GM20000 (cell line): ENCODE measurements around the gene REST.

ENCODE experiments used
- DNase-seq: peaks from one replicate; pipeline ENCODE4 v3.0.0; 2012; ENCODE audit warnings: low spot score
- CTCF ChIP-seq: IDR thresholded peaks from 2 replicates; pipeline ENCODE4 v1.5.1; 2012; ENCODE audit warnings: mild to moderate bottlenecking, control low read depth; ENCODE audit errors: extremely low read depth, missing control alignments

The REST gene

GRCh38 chr4:56981795-56982201 is 74.1 kb downstream of the REST start:
- no peak for DNase-seq
- no peak for TF ChIP-seq CTCF

GRCh38 chr4:56986192-56986591 is 78.5 kb downstream of the REST start:
- no peak for TF ChIP-seq CTCF
- no peak for DNase-seq

- no peak for DNase-seq
Observed at GRCh38 chr4:56986952-56987351, 79.3 kb downstream of the REST start.

GRCh38 chr4:56990109-56990905 is 82.6 kb downstream of the REST start:
- DNase-seq = no peak
- no peak for TF ChIP-seq CTCF

More at GRCh38 chr4:56986952-56987351, 79.3 kb downstream of the REST start:
- no peak for TF ChIP-seq CTCF

- no peak for DNase-seq
- TF ChIP-seq CTCF = no peak
Observed at GRCh38 chr4:56995525-56995924, 87.8 kb downstream of the REST start.

GRCh38 chr4:56999751-57000150 is 92.1 kb downstream of the REST start:
- no peak for TF ChIP-seq CTCF
- DNase-seq = no peak

- no peak for DNase-seq
- no peak for TF ChIP-seq CTCF
Observed at GRCh38 chr4:57013543-57014120, 105.9 kb downstream of the REST start.
